NCI-H345 (cell line): Measurements from ENCODE around the gene ZBED2.
"Not testable (repeated sequence)": the region's sequence is repeated elsewhere in the genome, so short reads cannot be mapped to it uniquely, and the experiment has no call there.

Experiments used
- DNase-seq: peaks from one replicate; lab custom pipeline; 2025; lab: John Stamatoyannopoulos, UW

ZBED2 gene

GRCh38 chr3:111571282-111571681 lies 23.9 kb downstream of the ZBED2 start:
- DNase-seq: no peak

- DNase-seq: no peak
Measured at GRCh38 chr3:111570404-111571030, 24.6 kb downstream of the ZBED2 start.

DNA sequence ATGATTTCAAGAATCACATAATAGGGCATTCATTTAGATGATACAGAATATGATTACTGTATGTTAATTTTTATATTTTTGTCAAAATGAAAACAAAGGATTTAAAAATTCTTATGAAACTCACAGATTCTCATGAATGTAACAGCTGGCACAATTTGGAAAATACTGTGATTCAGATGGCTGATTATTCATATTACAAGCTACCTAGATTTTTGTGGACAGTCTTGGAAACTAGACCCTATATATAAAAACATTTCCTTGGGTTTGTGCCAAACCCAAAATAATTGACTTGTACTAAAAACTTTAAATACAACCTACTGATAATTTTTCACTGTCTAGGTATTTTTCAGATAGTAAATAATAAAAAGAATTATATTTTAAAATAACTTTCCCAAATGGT lies 26.2 kb downstream of the ZBED2 start:
- no peak for DNase-seq

DNA sequence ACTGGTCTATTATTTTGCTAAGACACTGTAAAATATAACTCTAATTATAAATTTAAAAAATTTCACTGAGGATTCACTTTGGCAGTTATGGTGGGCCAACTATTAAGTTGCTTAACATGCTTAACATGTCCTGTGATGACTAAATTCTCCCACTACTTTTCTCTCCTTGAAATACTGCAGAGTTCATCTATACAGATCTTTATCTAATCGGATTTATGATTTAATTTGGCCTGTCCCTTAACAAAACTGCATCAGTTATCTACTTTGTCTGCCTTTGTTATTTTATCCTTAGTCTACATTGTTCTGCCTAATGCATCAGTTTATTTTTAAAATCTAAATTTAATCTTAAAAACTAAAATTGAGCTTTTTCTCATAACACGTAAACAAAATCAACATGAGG lies 26.8 kb downstream of the ZBED2 start:
- DNase-seq: no peak

- DNase-seq: no peak
Measured at GRCh38 chr3:111566844-111567243, 28.3 kb downstream of the ZBED2 start.

- DNase-seq: not testable (repeated sequence)
Measured at GRCh38 chr3:111561902-111562301, 33.2 kb downstream of the ZBED2 start.

DNA sequence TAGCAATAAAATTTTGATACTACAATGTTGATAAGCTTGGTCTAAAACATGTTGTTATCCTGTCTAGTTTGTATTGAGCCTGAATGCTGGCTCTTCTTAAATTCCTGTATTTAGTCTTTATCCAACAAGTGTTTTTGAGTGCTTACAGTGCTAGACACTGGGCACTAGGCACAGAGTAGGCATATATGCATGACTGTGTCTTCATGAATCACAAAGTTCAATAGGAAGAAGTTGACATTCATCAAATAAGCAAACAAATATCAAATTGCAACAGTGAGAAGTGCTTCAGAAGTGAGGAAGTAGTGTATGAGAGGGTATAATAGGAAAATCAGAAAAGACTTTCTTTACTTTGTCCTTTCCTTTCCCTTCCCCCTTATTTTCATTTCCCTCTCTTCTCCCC lies 46.4 kb downstream of the ZBED2 start:
- no peak for DNase-seq

GRCh38 chr3:111548092-111548491 lies 47.1 kb downstream of the ZBED2 start:
- no peak for DNase-seq

DNA sequence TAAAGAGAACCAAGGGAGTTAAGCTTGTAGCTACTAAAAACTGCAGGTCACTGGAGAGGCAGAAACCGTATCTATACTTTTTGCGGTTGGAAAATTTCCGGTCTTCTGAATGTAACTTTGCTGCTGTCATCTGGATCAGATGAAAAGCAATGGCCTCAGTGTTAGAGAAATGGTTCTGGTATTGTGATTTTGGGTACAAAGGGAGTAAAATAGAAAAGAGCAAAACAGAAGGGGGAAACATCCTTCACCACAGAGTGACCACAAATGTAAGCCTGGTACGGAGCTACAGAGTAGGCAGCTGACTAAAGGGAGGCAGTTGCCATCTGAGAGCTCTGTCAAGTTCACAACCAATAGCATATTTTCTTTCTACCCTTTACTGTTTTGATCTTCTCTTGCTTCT lies 47.5 kb downstream of the ZBED2 start:
- no peak for DNase-seq

- DNase-seq: no peak
Measured at GRCh38 chr3:111545349-111545748, 49.8 kb downstream of the ZBED2 start.
